Epithelial cell of proximal tubule (primary cell): ENCODE measurements around the gene DNMT1. TPM values are rescaled to one million over a fixed set of nuclear protein-coding genes. Genes with fewer than 3 reads are reported as not detected.
A peak's percentile ranks its signal among the peaks of the same experiment; 100 is the strongest.

Experiments
- DNase-seq: peaks from one replicate; pipeline ENCODE4 v3.0.0-alpha.2; 2011; ENCODE audit warnings: low read depth
- H3K4me3 ChIP-seq: 2 replicates; pipeline ENCODE4 v1.5.1; 2011; ENCODE audit warnings: low read depth, mild to moderate bottlenecking, low read length
- CTCF ChIP-seq: conservative IDR thresholded peaks from 2 replicates; pipeline ENCODE4 v1.5.1; 2012; ENCODE audit warnings: low read depth, mild to moderate bottlenecking, low read length
- total RNA-seq: library from RNA; depleted of rRNA; stranded (reverse); fragments of >200 nt; gene quantifications from 2 replicates; pipeline ENCODE4 v1.2.3, GENCODE V29; 2015

DNMT1 gene
- total RNA-seq, 1 donor from 2014 or later = 154 TPM

GRCh38 chr19:10113592-10113963 lies 81.2 kb downstream of the DNMT1 start:
- DNase-seq = no peak
- H3K4me3 ChIP-seq = no peak overlapping the region
- no peak for TF ChIP-seq CTCF

GRCh38 chr19:10112895-10113591 lies 81.7 kb downstream of the DNMT1 start:
- TF ChIP-seq CTCF = peak; percentile 71
- DNase-seq = no peak
- no peak overlapping the region for H3K4me3 ChIP-seq

GRCh38 chr19:10112037-10112761 lies 82.6 kb downstream of the DNMT1 start:
- no peak for DNase-seq
- no peak for TF ChIP-seq CTCF
- H3K4me3 ChIP-seq = no peak overlapping the region

GRCh38 chr19:10111405-10111811 lies 83.3 kb downstream of the DNMT1 start, which contains the start of gene P2RY11:
Gene P2RY11, plus strand, starts transcription at chr19:10111693. Its CDS starts 29 bp downstream, at chr19:10111722.
- no peak for TF ChIP-seq CTCF
- DNase-seq = no peak
- no peak within 1 kb of the TSS for H3K4me3 ChIP-seq

GRCh38 chr19:10110972-10111317 lies 83.8 kb downstream of the DNMT1 start:
- no peak for DNase-seq
- no peak for TF ChIP-seq CTCF
- no peak overlapping the region for H3K4me3 ChIP-seq

- TF ChIP-seq CTCF = no peak
- H3K4me3 ChIP-seq = no peak overlapping the region
- DNase-seq = no peak
Measured at GRCh38 chr19:10110076-10110971, 84.4 kb downstream of the DNMT1 start.
